WTC11 (cell line): ENCODE measurements around the gene ROBO1.

Source experiments
- CREM ChIP-seq: sonication (generic); formaldehyde crosslinking; IDR thresholded peaks from 2 replicates; pipeline ENCODE4 v1.8.1; 2022; ENCODE audit warnings: mild to moderate bottlenecking, missing genetic modification reagents, moderate library complexity
- CTCF ChIP-seq: fragments of 200-600 bp; IDR thresholded peaks from 2 replicates; pipeline ENCODE4 v1.8.0; 2022; ENCODE audit warnings: antibody characterized with exemption
- FOXK1 ChIP-seq: sonication (generic); formaldehyde crosslinking; IDR thresholded peaks from 2 replicates; pipeline ENCODE4 v1.8.0; 2022; ENCODE audit warnings: mild to moderate bottlenecking, moderate library complexity, missing genetic modification reagents
- HMGXB4 ChIP-seq: sonication (generic); formaldehyde crosslinking; IDR thresholded peaks from 2 replicates; pipeline ENCODE4 v1.8.1; 2023; ENCODE audit warnings: mild to moderate bottlenecking, moderate library complexity, missing genetic modification reagents
- NFE2L1 ChIP-seq: sonication (generic); formaldehyde crosslinking; IDR thresholded peaks from 2 replicates; pipeline ENCODE4 v1.8.1; 2023; ENCODE audit warnings: missing genetic modification reagents
- TP53 ChIP-seq: sonication (generic); formaldehyde crosslinking; IDR thresholded peaks from 2 replicates; pipeline ENCODE4 v1.8.1; 2023; ENCODE audit warnings: mild to moderate bottlenecking, missing genetic modification reagents
- ZNF512 ChIP-seq: sonication (generic); formaldehyde crosslinking; IDR thresholded peaks from 2 replicates; pipeline ENCODE4 v1.8.1; 2022; ENCODE audit warnings: missing genetic modification reagents, borderline replicate concordance
- ZSCAN18 ChIP-seq: fragments of 250-450 bp; sonication (Bioruptor Pico); IDR thresholded peaks from 2 replicates; pipeline ENCODE4 v2.1.2; 2022; ENCODE audit warnings: mild to moderate bottlenecking, moderate library complexity

- no peak for TF ChIP-seq CTCF
- TF ChIP-seq TP53 (CRISPR knock-in tag) = no peak
- no peak for TF ChIP-seq CREM (CRISPR knock-in tag)
- no peak for TF ChIP-seq FOXK1
- TF ChIP-seq NFE2L1 (CRISPR knock-in tag) = no peak
- TF ChIP-seq ZSCAN18 (CRISPR knock-in tag) = no peak
- no peak for TF ChIP-seq ZNF512 (CRISPR knock-in tag)
- no peak for TF ChIP-seq HMGXB4 (CRISPR knock-in tag)
Observed at GRCh38 chr3:79767905-79768267, at the start of gene ROBO1.
